Liver (tissue), 3 donors: Measurements from ENCODE around the gene GALNT10.

Experiments used
- RAD21 ChIP-seq, 2 donors: IDR thresholded peaks; 2 replicates each; pipeline ENCODE4 v1.6.1; 2016; ENCODE audit warnings: antibody characterized with exemption in 2 of 2, mild to moderate bottlenecking in 2 of 2
- TF ChIP-seq, protein P1 (sequence below): fragments of 150-350 bp; IDR thresholded peaks from 2 replicates; pipeline ENCODE4 v1.5.1; 2017; ENCODE audit warnings: improper control_type of control experiment, low read depth, low read length; ENCODE audit not compliant: missing input control
- TF ChIP-seq, protein P2 (sequence below): IDR thresholded peaks from 2 replicates; pipeline ENCODE4 v1.6.1; 2016; ENCODE audit warnings: antibody characterized with exemption, mild to moderate bottlenecking
- TF ChIP-seq, protein P3 (sequence below): IDR thresholded peaks from 2 replicates; pipeline ENCODE4 v1.6.1; 2016; ENCODE audit warnings: antibody characterized with exemption
- donor health status: healthy.
- donor health status: healthy.

DNA sequence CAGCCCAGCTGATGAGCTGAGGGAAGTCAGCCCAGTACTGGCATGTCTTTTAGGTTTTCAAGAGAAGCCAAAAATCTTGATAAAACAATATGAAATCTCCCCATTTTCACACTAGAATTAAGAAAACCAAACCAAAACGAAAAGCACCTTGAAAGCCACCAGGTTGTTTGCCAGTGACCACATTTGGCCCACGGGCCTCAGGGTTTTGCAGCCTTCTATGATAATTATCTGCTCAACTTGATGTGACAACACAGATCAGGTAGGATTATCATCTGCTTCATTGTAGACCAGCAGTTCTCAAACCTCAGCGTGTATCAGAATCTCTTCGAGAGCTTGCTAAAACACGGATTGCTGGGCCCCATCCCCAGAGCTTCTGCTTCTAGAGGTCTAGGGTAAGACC, 101.4 kb downstream of the GALNT10 start:
- TF ChIP-seq, protein P1, sequence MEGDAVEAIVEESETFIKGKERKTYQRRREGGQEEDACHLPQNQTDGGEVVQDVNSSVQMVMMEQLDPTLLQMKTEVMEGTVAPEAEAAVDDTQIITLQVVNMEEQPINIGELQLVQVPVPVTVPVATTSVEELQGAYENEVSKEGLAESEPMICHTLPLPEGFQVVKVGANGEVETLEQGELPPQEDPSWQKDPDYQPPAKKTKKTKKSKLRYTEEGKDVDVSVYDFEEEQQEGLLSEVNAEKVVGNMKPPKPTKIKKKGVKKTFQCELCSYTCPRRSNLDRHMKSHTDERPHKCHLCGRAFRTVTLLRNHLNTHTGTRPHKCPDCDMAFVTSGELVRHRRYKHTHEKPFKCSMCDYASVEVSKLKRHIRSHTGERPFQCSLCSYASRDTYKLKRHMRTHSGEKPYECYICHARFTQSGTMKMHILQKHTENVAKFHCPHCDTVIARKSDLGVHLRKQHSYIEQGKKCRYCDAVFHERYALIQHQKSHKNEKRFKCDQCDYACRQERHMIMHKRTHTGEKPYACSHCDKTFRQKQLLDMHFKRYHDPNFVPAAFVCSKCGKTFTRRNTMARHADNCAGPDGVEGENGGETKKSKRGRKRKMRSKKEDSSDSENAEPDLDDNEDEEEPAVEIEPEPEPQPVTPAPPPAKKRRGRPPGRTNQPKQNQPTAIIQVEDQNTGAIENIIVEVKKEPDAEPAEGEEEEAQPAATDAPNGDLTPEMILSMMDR, result no peak
- TF ChIP-seq RAD21 (IDR thresholded peaks at IDR 0.05), result no peak
- TF ChIP-seq, protein P2, sequence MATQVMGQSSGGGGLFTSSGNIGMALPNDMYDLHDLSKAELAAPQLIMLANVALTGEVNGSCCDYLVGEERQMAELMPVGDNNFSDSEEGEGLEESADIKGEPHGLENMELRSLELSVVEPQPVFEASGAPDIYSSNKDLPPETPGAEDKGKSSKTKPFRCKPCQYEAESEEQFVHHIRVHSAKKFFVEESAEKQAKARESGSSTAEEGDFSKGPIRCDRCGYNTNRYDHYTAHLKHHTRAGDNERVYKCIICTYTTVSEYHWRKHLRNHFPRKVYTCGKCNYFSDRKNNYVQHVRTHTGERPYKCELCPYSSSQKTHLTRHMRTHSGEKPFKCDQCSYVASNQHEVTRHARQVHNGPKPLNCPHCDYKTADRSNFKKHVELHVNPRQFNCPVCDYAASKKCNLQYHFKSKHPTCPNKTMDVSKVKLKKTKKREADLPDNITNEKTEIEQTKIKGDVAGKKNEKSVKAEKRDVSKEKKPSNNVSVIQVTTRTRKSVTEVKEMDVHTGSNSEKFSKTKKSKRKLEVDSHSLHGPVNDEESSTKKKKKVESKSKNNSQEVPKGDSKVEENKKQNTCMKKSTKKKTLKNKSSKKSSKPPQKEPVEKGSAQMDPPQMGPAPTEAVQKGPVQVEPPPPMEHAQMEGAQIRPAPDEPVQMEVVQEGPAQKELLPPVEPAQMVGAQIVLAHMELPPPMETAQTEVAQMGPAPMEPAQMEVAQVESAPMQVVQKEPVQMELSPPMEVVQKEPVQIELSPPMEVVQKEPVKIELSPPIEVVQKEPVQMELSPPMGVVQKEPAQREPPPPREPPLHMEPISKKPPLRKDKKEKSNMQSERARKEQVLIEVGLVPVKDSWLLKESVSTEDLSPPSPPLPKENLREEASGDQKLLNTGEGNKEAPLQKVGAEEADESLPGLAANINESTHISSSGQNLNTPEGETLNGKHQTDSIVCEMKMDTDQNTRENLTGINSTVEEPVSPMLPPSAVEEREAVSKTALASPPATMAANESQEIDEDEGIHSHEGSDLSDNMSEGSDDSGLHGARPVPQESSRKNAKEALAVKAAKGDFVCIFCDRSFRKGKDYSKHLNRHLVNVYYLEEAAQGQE, result no peak
- TF ChIP-seq, protein P3, sequence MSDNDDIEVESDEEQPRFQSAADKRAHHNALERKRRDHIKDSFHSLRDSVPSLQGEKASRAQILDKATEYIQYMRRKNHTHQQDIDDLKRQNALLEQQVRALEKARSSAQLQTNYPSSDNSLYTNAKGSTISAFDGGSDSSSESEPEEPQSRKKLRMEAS, result no peak
